ENCODE data around the gene CECR2. TPM values are rescaled to one million over a fixed set of nuclear protein-coding genes. Genes with fewer than 3 reads are reported as not detected.

CECR2 gene
- total RNA-seq, 1 experiment from 2014 or later = not detected

DNA sequence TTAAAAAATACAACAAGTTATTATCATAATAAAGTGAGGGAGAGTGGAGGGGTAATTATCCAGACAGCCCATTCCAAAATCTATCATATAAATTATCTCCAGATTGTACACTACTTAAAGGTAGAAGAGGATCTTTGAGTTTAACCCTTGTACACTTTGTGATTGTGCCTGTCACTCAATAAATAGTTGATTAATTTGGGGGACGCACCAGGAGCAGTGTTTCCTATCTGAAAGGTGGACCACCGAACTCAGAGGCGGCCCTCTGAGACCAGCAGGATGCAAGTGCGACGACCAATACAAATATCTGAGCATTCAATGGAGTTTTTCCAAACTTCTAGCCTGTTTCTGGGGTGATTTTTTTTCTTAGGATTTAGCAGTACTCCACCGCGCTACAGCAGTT, 1.1 kb upstream of the CECR2 start:
- no peak for DNase-seq (ENCODE audit: low spot score)

DNA sequence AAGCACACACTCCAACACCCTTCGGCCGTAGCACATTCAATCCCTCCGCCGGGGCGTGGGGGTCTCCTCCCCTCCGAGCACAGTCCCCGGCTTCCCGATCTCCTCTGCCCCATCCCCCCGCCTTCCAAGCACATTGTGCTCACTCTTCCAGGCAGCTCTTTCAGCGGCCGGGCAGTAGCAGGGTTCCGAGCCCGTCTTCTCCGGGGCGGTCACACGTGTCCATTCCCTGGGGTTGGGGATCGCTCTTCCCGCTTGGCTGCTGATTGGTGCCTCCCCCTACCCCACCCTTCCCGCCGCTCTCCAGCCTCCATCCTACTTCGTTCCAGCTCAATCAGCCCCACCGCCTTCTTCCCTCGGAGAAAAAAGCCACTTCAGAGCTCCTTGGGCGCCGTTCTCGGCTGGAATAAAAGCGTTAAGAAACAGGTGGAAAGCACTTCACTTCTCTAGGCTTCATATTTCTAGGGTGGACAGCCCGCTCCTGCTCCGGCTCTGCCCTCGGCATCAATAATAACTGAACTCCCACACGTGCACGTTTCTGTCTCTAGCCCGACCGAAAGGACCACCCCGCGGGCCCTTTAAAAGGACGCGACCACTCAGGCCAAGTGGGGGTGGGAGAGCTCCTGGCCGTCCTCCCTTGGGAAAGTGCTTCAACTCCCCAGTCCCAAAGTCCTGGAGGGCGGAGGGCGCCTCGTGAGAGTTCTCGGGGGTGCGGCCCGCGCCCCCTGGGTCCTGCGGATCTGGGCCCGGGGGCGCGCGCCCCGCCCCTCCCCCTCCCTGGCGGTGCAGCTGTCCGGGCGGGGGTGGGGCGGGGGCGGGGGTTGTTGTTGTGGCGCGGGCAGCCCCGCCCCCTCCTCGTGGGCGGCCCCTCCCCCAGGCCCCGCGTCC, 464 bp upstream of the CECR2 start:
- DNase-seq (ENCODE audit: low spot score) = no peak

DNA sequence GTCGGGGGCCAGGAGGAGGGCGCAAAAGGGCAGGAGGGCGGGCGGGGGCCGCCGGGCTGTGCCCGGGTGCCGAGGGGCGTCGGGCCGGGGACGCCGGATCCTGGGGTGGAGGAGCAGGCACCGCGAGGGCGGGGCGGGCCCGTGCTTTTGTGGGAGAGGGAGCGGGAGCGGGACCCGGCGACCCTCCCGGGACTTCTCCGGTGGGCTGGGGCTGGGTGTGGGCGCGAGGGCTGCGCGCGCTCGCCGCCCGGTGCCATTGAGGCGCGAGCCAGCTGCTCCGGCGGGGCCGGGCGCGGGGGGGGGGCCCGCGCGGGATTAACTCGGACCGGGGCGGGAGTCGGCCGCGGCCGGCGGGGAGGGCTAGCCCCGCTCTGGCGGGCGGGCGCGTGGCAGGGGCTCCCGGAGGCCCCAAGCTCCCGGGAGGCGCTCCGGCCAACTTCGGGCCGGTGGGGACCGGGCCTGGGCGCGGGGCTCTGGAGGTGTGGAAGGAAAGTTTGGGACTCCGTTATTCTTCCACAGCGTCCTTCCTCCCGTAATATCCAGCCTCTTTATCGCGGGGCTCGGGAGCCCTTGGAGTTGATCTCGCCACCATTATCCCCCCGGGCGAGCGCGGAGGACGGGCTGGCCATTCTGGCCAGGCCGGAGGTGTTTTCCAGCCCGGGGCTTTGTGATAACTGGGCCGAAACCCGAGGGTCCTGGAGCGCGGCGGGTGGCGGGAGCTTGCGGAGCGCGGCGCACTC, 936 bp downstream of the CECR2 start:
- DNase-seq (ENCODE audit: low spot score) = no peak

DNA sequence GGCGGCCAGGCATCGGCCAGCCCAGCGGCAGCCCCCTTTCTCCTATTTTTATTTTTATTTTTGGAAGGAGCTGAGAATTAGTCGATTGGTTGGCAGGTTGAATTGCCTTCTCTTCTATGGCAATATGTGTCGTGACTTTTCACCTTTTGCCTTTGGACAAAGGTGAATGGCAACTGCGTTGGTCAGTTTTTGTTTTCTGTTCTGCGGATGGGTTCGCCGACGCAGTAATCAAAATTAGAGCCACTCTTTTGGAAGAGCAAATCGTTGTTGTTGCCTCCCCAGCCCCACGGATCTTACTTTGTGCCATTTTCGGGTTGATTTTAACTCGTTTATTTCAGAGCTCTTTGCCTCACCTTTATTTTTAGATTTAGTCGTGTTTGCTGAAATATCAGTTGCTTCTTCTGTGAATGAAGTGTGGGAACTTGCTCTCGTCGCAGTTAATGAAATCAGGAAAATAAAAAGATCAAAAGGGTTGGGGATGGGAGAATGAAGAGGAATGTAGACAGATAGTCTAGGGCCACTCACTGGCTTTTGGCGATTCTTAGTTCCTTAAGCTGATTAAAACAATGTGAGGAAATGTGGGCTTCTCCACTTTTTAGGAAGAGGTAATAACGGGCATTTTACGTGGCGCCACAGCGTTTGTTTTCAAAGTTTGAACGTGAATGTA, 1.6 kb downstream of the CECR2 start:
- no peak for DNase-seq (ENCODE audit: low spot score)

DNA sequence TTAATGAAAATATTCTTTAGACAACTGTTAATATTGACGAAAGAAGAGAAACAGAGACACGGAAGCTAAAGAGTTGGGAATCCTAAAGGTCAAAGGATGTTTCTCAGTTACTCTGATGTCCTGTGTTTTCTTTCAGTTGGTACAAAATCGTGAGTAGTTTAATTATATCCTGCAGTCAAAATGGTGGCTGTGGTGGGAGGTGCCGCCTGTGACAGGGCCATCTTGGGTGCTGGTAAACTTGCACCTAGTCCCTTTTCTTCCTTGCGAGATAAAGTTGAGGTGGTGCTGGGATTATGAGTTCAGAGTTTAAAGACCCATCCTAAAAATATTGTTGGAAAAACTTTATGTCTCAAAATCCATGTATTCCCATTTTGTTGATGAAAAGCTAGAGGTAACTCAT, 2.2 kb downstream of the CECR2 start:
- no peak for DNase-seq (ENCODE audit: low spot score)

DNA sequence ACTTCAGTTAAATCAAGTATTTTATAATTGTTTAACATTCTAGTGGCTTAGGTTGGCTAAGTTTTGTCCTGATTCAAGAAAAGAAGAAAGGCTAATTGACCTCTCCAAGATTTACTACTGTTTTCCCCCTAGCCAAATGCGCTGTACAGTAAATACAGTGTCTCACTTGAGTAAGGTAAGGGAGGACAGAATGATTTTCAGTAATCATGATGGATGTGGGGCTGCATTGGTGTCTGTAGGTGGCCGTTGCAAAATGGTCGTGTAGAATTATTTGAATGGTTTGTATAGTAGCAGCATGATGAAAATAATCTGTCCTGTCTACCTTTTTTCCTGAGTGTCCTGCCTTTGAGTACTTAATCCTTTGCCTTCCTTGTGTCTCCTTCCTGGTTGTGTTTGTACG, 4.6 kb downstream of the CECR2 start:
- no peak for DNase-seq (ENCODE audit: low spot score)

DNA sequence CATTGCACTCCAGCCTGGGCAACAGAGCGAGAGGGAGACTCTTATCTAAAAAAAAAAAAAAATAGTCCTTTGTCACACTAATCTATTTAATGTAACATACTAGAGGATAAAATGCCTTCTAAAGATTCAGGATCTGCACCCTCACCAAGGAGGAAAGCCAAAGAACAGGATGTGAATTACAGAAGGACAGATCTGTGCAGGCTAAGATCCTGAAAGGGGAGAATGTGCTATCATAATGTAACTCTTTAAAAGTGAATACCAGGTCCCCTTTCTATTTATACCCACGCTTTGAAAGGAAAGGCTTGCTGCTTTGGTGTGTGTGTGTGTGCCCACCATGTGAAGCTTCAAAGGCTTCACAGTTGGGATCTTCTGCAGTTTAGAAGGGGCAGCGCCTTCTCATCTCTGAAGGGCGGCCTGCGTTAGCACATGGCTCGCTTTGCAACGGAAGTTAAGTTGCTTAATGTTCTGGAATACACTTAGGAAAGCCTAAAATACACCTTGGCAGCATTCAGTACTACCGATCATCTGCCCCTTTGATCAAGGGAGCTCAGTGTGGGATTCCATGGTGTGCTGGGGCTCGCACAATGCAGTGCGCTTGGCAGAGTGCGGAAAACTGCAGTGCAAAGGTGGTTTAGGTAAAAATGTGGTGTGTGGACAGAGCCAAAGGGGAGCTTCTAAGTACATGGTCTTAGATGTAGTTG, 6.8 kb downstream of the CECR2 start:
- no peak for DNase-seq (ENCODE audit: low spot score)

DNA sequence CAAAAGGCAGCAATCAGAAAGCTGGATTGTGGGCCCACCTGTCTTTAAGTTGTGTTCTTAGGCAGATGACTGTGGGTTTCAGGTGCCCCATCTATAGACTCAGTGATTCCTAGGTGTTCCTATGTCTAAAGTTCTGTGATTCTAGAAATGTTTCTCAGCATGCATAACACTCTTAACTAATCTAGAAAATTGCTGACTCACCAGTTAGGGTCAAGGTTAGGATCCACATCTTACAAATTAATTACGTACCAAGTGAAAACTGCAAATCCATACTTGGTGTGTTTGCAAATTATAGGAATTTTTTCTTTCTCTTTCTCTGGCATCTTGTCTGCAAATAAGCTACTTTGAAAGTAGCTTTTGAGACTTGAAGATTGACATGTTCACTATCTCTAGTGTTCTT, 7.7 kb downstream of the CECR2 start:
- no peak for DNase-seq (ENCODE audit: low spot score)

DNA sequence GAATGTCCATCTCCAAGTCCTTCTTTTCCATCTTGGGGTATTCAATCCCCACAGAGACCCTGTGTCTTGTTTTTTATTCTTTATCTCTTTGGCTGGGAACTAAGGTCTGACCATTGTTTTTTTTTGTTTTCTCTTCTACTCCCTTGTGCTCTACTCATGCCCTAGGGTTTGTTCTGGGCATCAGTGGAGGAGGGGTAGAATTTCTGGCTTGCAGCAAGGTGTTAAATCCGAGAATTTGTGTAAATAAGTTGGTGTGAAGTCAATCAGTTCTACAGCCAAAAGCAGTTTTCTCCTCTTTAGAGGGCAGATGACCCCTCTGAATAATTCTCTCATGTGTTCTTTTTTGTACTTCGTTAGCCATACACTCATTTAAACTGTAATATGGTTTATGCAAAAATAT, 10.7 kb downstream of the CECR2 start:
- DNase-seq (ENCODE audit: low spot score) = no peak

DNA sequence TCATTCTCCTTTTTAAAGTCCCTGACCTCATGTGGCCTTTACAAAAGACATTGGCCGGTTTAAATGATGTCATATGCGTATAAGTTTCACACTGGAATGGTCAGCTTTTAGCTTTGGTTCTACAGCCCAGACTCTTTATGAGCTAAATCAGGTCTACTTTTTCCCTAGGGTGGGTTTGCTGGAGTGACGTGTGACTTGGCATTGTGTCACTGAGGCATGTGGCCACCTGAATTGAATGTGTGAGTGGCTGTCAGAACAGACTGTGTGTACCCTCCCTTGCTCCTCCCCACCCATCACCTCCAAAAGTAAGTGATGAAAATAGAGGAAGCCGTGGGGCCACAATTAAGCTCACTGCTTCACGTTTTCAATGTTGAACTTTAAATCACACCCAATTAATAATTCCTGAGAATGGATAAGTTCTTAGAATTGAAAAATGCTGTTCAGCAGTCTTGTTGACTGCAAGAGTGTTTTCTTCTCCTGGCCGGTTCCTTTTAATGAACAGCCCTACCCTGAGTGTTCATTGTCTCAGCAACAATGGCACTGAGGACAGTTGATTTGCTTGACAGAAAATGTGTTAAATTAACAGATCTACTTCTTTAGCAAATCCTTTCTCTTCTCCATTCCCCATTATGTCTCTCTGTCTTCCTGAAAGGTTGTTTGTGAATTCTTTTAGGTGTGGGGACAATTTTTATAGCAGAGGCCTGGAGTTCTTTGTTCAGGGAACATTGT, 11.3 kb downstream of the CECR2 start:
- DNase-seq (ENCODE audit: low spot score) = no peak

DNA sequence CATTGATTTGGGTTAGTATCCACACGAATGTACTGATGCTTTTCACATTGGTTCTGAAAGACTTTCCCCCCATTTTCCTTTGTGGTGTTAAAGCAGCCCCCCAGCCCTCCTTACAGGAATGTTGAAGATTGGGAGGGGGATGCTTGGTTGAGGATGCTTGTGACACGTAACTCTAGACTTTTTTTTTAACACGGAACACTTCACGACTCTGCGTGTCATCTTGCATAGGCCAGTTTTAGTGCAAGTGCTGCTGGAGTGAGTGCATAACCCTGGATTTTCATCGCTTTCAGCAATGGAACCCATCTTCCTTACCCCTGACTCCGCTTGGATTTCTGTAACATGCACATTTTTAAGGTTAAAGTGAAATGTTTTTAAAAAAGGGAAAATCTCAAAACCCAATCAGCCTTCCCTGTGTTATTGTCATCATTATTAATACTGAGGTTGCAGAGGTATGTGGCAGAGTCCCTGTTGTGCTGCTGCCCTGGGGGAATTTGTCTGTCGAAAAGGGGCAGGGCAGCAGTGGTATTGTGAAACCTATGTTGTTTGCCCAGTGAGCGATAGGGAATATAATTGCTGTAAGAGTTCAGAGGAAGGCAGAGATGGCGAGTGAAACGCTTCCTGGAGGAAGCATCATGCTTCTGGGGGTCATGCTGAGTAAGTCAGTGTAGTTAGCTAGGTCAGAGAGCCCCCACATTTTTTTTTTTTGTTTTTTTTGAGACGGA, 12.1 kb downstream of the CECR2 start:
- no peak for DNase-seq (ENCODE audit: low spot score)

DNA sequence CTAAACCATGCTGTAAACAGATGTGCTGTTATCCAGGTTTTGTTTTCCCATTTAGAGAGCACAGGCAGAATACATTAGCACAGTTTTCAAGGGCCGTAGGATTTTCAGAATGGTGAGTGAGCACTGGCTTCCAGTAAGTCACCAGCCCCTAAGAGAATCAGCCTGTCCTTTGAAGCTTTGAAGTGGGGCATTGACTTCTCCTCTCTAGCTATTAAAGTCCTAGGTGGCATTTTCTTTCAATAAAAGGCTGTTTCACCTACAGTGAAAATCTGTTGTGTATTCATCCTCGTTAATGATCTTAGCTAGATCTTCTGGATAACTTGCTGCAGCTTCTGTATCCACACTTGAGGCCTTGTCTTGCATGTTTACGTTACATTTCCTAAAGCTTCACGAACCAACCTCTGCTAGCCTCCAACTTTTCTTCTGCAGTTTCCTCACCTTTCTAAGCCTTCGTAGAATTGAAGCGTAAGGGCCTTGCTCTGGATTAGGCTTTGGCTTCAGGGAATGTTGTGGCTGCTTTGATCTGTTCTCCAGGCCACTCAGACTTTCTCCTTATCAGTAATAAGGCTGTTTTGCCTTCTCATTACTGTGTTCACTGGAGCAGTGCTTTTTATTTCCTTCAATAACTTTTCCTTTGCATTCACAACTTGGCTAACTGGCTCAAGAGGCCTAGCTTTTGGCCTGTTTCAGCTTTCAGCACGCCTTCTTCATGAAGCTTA, 15.5 kb downstream of the CECR2 start:
- DNase-seq (ENCODE audit: low spot score) = no peak

DNA sequence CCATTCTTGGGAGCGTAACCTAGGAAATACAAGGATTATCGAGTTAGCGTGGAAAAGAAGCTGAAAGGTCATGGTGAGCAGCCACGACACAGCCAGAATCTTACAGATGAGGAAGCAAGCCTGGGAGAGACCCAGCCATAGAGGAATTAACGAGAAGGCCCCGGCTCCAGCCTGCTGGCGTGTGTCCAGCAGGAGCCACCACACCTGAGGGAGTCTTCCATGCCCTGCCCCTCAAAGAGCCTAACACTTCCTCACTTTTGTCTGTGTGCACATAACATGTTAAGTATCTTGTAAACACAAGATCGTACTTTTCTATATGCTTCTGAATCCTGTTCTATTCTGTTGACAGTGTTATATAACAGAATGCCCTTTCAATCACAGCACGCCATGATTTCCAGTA, 18.1 kb downstream of the CECR2 start:
- no peak for DNase-seq (ENCODE audit: low spot score)

DNA sequence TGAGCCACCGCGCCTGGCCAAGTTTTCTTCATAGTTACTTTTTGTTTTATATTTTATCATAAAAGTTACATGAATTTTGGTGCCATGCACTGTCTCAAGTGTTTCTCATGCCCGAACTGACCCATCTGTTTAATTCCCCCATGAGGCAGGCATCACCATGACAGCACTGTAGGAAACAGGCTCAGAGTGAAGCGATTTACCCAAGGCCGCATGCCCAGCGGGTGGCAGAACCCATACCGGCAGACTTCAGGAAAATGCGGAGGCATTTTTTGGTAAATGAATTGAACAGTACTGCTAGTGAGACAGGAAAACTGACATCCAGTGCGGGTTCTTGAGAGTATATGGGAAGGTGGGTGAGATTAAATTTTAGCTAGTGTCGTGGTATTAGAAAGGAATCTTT, 19.0 kb downstream of the CECR2 start:
- DNase-seq (ENCODE audit: low spot score) = no peak

DNA sequence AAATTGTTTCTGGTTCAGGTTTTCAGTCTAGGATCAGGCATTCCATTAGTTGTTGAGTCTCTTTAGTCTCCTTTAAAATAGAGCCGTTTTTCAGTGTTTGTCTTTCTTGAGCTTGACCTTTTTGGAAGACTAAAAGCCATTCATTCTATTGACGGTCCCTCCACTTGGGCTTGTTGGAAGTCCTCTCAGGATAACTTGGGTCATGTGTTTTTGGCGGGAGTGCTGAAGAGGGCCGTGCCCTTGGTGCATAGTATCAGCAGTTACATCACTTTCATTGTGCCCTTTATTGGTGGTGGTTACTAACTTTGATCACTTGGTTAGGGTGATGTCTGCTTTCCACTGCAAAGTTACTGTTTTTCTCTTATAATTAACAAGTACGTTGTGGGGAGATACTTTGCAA, 20.8 kb downstream of the CECR2 start:
- no peak for DNase-seq (ENCODE audit: low spot score)

DNA sequence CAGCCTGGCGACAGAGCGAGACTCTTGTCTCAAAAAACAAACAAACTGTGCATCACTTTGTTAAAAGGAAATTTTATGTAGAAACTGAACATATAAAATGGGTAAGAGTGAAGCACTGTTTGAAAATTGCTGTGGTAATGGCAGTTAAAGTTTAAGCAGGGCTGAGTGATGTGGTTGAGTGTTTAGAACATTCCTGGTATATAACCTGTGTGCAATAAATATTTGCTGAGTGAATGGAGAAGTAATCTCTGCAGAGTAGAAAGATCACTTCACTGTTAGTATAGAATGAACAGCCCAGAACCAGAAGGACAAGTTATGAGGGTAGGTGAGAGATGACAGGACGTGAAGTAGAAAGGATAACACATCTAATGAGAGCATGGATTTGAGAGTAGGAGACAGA, 27.3 kb downstream of the CECR2 start:
- DNase-seq (ENCODE audit: low spot score) = no peak

DNA sequence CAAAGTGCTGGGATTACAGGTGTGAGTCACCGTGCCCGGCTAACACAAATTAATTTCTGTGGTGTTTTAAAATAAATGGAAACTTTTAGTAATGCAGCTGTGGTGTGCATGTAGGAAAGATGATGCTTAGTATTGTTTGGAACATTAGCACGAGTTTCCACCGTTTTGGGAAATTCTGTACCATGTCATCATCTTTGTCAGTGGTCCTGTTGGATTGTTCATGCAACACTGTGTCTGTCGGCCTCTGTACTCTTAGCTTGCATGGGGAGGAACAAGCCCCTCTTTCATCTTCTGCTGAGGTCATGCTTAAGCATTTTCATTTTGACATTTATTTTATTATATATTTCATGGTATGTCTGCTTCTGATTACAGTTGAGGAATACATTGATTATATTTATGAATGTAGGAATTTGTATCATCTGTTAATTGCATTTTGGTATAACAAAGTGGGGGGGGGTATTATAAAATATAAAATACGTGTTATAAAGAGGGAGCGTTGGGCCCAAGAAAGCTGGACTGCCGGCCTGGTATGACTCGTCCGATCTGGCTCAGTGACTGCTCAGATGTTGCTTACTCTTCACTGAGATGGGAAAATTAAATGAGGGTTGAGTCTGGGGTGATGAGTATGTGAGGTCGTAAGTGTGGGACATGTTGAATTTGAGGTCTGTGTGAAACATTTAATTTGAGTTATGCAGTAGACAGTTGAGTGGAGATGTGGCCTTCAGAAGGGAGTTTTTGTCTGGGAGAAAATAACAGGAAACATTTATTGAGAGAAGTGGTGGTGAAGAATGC, 28.7 kb downstream of the CECR2 start:
- DNase-seq (ENCODE audit: low spot score) = no peak

DNA sequence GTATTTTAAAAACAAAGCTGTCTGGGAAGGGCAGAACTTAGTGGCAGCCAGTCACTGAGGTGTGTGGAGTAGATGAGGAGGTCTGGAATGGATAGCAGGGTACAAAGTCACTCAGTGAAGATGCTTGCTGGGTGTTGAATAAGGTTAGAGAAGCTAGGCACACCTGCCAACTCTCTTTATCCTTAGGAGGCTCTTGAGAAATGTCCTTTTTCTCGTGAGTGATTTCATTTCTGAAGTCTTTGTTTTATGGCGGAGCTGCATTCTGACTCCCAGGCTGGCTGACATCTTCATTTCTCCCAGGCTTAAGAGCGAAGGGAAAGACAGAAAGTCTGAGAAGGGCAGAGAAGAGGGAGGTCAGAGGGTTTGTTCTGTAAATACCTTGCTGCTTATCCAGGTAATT, 31.0 kb downstream of the CECR2 start:
- DNase-seq (ENCODE audit: low spot score) = no peak

DNA sequence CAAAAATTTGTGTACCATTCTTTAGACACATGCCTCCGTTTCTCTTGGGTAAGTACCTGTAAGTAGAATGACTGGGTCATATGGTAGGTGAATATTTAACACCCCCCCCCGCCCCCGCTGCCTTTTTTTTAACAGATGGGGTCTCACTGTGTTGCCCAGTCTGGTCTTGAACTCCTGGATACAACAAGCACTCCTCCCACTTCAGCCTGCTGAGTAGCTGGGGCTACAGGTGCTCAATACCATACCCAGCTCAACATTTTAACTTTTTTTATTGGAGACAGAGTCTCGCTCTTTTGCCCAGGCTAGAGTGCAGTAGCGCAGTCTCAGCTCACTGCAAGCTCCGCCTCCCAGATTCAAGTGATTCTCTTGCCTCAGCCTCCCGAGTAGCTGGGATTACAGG, 32.5 kb downstream of the CECR2 start:
- DNase-seq (ENCODE audit: low spot score) = no peak
